Testis (tissue), 2 donors: ENCODE results near the gene TMEM150C.

Experiments
- CTCF ChIP-seq, 3 experiments: fragments of 450-650 bp in 2 of 3; fragments of 200-600 bp in 1 of 3; sonication (generic) in 1 of 3; IDR thresholded peaks; one replicate each; pipeline ENCODE4 v1.5.1; 2016 to 2019; ENCODE audit warnings: antibody characterized with exemption in 3 of 3, mild to moderate bottlenecking in 2 of 3, moderate library complexity in 1 of 3
- POLR2A ChIP-seq: fragments of 450-650 bp; IDR thresholded peaks from one replicate; pipeline ENCODE4 v1.6.1; 2017; ENCODE audit warnings: antibody characterized with exemption, mild to moderate bottlenecking, moderate library complexity

- TF ChIP-seq CTCF (IDR thresholded peaks at IDR 0.05) (no peak), POLR2A (no peak)
Observed at GRCh38 chr4:82519776-82520175, 42.0 kb downstream of the TMEM150C start.
